LNCAP (cell line): Measurements from ENCODE around the gene USO1.

Experiments
- TF ChIP-seq, protein P1 (sequence below): fragments of 450-650 bp; IDR thresholded peaks from 2 replicates; pipeline ENCODE4 v1.5.1; 2017; ENCODE audit warnings: mild to moderate bottlenecking

The USO1 gene

DNA sequence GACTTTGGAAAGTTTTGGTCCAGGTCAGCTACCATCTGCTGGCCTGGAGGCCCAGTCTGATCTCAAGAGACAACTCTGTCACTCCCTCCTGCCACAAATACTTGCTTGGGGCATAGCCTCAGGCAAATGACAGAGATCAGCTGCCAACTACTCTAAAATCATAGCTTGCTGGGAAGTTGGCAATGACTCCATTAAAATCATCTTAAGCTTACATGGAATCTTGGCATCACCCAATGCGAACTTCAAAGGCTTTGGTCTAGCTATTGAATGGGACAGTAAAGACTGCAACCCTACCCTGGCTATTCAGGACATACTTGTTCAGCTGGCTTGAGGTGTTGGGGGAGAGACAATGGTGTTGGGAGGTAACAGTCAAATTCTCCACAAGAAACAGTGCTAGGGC is 7.0 kb upstream of the USO1 start:
- TF ChIP-seq, protein P1, sequence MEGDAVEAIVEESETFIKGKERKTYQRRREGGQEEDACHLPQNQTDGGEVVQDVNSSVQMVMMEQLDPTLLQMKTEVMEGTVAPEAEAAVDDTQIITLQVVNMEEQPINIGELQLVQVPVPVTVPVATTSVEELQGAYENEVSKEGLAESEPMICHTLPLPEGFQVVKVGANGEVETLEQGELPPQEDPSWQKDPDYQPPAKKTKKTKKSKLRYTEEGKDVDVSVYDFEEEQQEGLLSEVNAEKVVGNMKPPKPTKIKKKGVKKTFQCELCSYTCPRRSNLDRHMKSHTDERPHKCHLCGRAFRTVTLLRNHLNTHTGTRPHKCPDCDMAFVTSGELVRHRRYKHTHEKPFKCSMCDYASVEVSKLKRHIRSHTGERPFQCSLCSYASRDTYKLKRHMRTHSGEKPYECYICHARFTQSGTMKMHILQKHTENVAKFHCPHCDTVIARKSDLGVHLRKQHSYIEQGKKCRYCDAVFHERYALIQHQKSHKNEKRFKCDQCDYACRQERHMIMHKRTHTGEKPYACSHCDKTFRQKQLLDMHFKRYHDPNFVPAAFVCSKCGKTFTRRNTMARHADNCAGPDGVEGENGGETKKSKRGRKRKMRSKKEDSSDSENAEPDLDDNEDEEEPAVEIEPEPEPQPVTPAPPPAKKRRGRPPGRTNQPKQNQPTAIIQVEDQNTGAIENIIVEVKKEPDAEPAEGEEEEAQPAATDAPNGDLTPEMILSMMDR = no peak

- TF ChIP-seq, protein P1 = no peak
Observed at GRCh38 chr4:75718529-75718928, 5.8 kb upstream of the USO1 start.

GRCh38 chr4:75722417-75722816 is 2.0 kb upstream of the USO1 start:
- TF ChIP-seq, protein P1 = no peak

DNA sequence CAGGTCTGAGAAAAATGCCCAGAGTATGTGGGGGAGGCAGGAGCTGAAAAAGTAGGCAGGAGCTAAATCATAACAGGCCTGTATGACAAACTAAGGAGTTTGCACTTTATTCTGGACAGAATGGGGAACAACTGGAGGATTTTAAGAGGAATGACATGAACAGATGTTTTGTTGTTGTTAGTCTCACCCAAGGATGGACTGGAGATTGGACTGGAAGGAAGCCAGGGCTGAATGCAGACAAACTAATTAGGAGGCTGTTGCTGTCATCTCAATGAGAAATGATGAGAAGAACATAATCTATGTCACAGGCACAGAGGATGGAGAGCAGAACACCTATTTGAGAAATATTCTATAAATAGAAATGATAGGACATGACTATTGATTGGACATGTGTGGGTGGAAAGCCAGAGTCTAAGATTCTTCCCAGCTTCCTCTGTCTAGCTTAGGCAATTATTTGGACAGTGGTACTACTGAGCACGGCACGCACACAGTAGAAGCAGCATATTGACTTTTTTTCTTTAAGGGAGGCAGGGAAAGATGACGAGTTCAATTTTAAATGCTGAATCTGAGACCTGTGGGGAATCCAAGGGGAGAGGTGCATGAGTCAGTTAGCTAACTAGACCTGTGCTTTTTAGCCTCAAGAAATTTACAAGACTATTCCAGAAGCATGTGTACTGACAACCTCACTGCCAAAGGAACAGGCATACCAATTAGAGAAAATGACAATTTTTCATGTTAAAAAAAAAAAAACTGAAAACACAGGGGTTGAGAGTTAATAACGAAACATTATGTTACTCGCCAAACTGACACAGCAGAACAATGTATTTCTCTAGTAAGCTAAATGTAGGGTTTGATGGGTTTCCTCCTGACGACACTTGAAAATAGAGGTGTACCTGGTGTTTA is 963 bp upstream of the USO1 start:
- TF ChIP-seq, protein P1 = no peak

- TF ChIP-seq, protein P1 = no peak
Observed at GRCh38 chr4:75724867-75725724, 719 bp downstream of the USO1 start.

GRCh38 chr4:75726577-75726976 is 2.2 kb downstream of the USO1 start:
- TF ChIP-seq, protein P1 = no peak

DNA sequence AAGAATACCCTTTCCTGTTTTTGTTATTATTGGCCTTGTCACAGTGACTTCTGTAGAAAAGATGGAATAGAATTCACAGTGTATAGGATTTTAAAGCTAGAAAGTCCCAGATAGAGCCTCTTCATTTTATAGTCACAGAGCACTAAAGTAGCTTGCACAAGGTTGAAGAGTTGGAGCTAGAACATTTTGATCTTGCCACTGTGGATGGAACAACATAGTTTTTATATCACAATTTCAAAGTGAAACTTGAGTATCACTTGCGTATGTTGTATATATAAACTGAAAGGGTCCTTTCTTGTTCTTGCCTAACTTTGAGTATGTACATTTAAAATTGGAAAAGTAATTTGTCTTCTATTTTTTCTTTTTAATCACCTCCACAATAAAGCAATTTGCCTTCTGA is 2.7 kb downstream of the USO1 start:
- TF ChIP-seq, protein P1 = no peak
